ENCODE measurements around the gene NANOS3. TPM values are rescaled to one million over a fixed set of nuclear protein-coding genes. Genes with fewer than 3 reads are reported as not detected.
A peak's percentile ranks its signal among the peaks of the same experiment; 100 is the strongest.
"Not testable (repeated sequence)": the region's sequence is repeated elsewhere in the genome, so short reads cannot be mapped to it uniquely, and the experiment has no call there.

Gene NANOS3
- total RNA-seq, 1 donor from 2014 or later: not detected

DNA sequence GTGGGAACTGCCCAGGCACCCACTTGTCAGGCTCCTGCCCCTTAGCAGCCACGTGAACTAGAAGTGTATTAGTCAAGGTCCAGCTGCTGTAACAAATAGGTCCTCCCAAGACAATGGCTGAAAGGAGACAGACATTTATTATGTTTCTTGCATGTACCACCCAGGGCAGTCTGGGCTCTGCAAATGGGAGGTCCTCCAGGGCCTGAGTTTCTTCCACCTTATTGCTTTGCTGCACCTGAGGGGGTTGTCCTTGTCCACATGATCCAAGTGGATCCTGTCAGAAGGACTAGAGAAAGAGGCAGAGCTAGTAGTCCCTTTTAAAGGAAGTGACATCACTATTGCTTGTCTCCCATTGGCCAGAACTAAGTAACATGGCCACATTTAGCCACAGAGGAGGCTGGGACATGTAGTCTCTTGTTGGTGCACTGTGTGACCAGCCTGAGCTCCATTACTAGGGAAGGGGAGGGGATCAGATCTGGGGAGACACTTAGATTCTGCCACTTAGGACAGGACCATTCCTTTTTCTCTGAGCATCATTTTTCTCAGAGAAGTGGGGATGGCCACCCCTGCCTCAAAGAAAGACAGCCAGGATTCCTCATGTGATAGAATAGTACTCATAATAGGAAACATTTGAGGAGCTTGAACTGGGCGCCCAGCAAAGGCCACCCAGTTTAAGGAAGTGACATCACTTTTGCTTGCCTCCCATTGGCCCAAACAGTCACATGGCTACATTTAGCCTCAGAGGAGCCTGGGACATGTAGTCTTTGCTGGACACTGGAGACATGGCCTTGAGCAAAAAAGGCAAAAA, 44.2 kb downstream of the NANOS3 start:
- ATAC-seq: peak; percentile 50

DNA sequence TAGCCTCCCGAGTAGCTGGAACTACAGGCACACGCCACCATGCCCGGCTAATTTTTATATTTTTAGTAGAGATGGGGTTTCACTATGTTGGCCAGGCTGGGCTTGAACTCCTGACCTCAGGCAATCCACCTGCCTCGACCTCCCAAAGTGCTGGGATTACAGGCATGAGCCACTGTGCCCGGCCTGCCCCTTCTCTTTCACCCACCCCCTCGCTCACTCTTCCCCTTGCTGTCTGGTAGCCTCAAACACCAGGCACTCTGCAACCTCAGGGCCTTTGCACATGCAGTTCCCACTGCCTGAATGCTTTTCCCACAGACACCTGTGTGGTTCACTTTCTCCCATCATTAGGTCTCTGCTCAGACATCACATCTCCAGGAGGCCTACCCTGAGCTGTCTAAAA, 45.2 kb downstream of the NANOS3 start:
- not testable (repeated sequence) for ATAC-seq

DNA sequence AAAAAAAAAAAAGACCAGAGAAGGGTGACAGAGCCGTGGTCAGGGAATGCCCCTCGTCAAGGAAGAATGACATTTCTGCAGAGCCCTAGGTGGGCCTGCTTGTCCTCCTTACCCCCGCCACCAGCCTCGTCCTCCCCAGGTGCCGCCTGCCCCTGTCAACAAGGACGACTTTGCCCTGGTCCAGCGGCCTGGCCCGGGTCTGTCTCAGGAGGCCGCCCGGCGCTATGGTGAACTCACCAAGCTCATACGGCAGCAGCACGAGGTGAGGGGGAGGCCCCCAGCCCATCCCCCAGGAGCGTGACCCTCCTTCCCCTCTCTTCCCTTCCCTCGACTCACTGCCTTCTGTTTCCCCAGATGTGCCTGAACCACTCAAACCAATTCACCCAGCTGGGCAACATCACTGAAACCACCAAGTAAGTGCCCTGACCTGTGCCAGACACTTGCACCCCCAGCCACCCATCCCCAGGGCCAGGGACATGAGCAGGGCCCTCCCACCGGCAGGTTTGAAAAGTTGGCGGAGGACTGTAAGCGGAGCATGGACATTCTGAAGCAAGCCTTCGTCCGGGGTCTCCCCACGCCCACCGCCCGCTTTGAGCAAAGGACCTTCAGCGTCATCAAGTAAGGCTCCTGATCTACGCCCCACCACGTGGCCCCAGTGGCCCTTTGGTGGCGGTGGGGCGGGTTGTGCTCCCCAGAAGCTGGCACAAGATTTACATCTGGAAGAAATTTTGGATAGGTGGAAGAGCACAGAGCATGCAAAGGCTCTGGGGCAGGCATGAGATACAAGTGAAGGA, 46.5 kb downstream of the NANOS3 start:
- ATAC-seq: no peak

DNA sequence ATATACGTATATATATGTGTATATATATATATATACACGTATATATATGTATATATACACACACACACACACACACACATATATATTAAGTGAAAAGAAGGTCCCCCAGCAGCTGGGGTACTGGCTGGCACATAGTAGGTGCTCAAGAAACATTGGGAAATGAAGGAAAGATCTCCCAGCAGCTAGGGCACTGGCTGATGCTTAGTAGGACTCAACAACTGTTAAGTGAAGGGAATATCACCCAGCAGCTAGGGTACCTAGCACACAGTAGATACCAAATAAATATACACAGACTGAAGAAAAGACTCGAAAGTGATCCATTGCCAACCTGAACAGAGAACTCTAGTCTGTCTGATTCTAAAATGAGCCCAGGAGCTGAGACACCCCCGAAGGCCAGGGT, 49.1 kb downstream of the NANOS3 start:
- no peak for ATAC-seq

DNA sequence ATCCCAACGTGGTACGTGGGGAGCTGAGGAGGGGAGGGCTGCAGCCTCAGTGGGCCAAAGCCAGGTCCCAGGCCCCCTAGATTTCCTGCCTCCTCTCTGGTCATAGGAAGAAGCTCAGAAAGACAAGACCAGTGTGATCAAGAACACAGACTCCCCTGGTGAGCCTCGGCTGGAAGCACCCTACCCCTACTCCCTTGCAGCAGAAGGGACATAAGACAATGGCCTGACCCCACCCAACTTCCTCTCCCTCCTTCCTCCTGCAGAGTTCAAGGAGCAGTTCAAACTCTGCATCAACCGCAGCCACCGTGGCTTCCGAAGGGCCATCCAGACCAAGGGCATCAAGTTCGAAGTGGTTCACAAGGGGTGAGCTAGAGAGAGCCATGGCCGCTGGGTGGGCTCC, 49.8 kb downstream of the NANOS3 start:
- ATAC-seq: no peak

DNA sequence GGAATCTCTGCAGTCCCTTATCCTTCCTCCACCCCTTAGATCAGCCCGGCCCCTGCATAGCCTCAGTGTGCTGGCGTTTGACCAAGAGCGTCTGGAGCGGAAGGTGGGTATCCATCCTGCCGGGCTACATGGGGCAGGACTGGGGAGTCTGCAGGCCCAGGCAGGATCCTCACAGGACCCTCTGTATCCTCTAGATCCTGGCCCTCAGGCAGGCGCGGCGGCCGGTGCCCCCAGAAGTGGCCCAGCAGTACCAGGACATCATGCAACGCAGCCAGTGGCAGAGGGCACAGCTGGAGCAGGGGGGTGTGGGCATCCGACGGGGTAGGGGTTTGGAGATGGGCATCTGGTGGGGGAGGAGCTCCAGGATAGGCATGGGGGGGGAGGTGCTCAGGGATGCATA, 52.4 kb downstream of the NANOS3 start:
- no peak for ATAC-seq

DNA sequence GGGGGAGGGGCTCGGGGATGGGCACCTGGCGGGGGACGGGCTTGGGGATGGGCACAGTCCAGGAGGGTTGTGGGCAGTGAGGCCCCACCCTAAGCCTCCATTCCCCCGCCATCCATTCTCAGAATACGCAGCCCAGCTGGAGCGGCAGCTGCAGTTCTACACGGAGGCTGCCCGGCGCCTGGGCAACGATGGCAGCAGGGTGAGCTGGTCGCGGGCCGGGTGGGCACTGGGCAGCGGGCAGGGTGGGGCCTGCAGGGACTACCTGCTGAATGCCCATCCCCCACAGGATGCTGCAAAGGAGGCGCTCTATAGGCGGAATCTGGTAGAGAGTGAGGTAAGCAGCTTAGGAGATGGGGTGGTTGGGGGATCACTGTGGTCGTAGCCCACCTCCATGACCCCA, 53.0 kb downstream of the NANOS3 start:
- no peak for ATAC-seq

Other genes with a start within 250 kb of the NANOS3 start
- gene MRI1, start 112.6 kb upstream of the NANOS3 start, total RNA-seq: 22.4 TPM
- gene C19orf53, start 102.7 kb upstream of the NANOS3 start, total RNA-seq: 60.2 TPM
- 10.9 TPM for gene ZSWIM4, start 81.7 kb upstream of the NANOS3 start, total RNA-seq
- 5.7 TPM for gene BRME1, start 29.0 kb downstream of the NANOS3 start, total RNA-seq
- gene CC2D1A, start 29.1 kb downstream of the NANOS3 start, total RNA-seq: 29.7 TPM
- gene PODNL1, start 61.3 kb downstream of the NANOS3 start, total RNA-seq: 8.5 TPM
- gene DCAF15, start 75.4 kb downstream of the NANOS3 start, total RNA-seq: 18.2 TPM
- 8.3 TPM for gene RFX1, start 129.2 kb downstream of the NANOS3 start, total RNA-seq
- not detected for gene RLN3, start 151.0 kb downstream of the NANOS3 start, total RNA-seq
- gene IL27RA, start 154.6 kb downstream of the NANOS3 start, total RNA-seq: 1.2 TPM
- 0.08 TPM for gene PALM3, start 184.9 kb downstream of the NANOS3 start, total RNA-seq
- 3.4 TPM for gene MISP3, start 195.7 kb downstream of the NANOS3 start, total RNA-seq
- 0.12 TPM for gene C19orf67, start 208.6 kb downstream of the NANOS3 start, total RNA-seq
- 24.8 TPM for gene SAMD1, start 213.6 kb downstream of the NANOS3 start, total RNA-seq
- gene PRKACA, start 240.6 kb downstream of the NANOS3 start, total RNA-seq: 45.2 TPM